GM20000 (cell line): Measurements from ENCODE around the gene OR2F2.

ENCODE experiments used
- DNase-seq: peaks from one replicate; pipeline ENCODE4 v3.0.0; 2012; ENCODE audit warnings: low spot score
- TF ChIP-seq, protein P1 (sequence below): IDR thresholded peaks from 2 replicates; pipeline ENCODE4 v1.5.1; 2012; ENCODE audit warnings: mild to moderate bottlenecking, control low read depth; ENCODE audit errors: extremely low read depth, missing control alignments

The OR2F2 gene

DNA sequence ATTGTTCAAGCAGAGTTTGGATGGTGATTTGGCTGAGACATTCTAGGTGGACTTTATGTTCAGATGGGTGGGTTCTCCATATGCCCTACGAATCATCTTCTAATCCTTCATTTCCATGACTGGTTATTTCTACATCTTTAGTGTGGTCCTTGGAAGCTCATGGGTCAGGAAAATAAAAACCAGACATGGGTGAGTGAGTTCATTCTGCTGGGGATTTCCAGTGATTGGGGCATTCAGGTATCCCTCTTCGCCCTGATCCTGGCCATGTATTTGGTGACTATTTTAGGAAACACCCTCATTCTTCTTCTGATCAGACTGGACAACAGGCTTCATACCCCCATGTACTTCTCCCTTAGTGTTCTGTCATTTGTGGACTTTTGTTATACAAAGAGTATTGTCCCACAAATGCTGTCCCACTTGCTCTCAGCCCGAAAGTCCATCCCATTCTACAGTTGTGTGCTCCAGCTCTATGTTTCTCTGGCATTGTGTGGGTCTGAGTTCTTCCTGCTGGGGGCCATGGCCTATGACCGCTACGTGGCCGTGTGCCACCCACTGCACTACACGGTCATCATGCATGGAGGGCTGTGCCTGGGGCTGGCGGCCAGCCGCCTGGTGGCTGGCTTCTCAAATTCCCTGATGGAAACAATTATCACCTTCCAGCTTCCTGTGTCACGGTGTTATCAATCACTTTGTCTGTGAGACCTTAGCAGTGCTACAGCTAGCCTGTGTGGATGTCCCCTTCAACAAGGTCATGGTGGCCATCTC lies 45.9 kb downstream of the OR2F2 start:
- TF ChIP-seq, protein P1, sequence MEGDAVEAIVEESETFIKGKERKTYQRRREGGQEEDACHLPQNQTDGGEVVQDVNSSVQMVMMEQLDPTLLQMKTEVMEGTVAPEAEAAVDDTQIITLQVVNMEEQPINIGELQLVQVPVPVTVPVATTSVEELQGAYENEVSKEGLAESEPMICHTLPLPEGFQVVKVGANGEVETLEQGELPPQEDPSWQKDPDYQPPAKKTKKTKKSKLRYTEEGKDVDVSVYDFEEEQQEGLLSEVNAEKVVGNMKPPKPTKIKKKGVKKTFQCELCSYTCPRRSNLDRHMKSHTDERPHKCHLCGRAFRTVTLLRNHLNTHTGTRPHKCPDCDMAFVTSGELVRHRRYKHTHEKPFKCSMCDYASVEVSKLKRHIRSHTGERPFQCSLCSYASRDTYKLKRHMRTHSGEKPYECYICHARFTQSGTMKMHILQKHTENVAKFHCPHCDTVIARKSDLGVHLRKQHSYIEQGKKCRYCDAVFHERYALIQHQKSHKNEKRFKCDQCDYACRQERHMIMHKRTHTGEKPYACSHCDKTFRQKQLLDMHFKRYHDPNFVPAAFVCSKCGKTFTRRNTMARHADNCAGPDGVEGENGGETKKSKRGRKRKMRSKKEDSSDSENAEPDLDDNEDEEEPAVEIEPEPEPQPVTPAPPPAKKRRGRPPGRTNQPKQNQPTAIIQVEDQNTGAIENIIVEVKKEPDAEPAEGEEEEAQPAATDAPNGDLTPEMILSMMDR: no peak
- DNase-seq: no peak

DNA sequence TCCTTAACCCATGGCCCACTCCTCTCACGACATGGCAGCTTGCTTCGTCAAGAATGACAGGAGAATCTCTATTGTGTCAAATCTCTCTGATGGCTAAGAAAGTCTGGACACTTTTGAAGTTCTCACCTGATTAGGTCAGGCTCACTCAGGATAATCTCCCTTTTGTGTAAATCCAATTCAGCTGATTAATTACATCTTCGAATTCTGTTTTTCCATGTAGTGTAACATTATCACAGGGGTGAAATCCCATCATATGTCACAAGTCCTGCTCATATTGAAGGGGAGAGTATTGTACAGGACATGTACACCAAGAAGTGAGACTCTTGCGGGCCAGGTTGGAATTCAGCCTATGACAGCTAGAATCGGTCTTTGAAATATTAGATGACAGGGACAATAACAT lies 48.9 kb downstream of the OR2F2 start:
- TF ChIP-seq, protein P1: no peak
- DNase-seq: no peak
